K562 (cell line): ENCODE data around the gene QSOX2. TPM values are rescaled to one million over a fixed set of nuclear protein-coding genes. Genes with fewer than 3 reads are reported as not detected.

ENCODE experiments used
- ARID1B ChIP-seq: fragments of 450-650 bp; IDR thresholded peaks from 2 replicates; pipeline ENCODE4 v1.6.1; 2016; ENCODE audit warnings: antibody characterized with exemption, mild to moderate bottlenecking, inconsistent platforms
- ATF4 ChIP-seq: fragments of 450-650 bp; formaldehyde crosslinking; IDR thresholded peaks from 2 replicates; pipeline ENCODE4 v1.4.0; 2022; ENCODE audit warnings: mild to moderate bottlenecking, moderate library complexity
- BRCA1 ChIP-seq, 2 experiments: fragments of 450-650 bp in 1 of 2; sonication (generic) in 1 of 2; formaldehyde crosslinking in 1 of 2; IDR thresholded peaks; 2 replicates each; pipeline versions ENCODE4 v1.5.0 to v1.6.1; 2017 to 2020; ENCODE audit warnings: mild to moderate bottlenecking in 1 of 2, missing genetic modification reagents in 1 of 2
- BRD9 ChIP-seq: fragments of 450-650 bp; IDR thresholded peaks from 2 replicates; pipeline ENCODE4 v1.6.1; 2018; ENCODE audit warnings: low read depth; ENCODE audit not compliant: partially characterized antibody
- CBFA2T2 ChIP-seq: fragments of 450-650 bp; conservative IDR thresholded peaks from 2 replicates; pipeline ENCODE4 v1.6.1; 2017; ENCODE audit warnings: mild to moderate bottlenecking
- GTF2A2 ChIP-seq: IDR thresholded peaks from 2 replicates; pipeline ENCODE4 v1.6.1; 2016; ENCODE audit warnings: mild to moderate bottlenecking, missing genetic modification characterization, missing compliant biosample characterization
- HCFC1 ChIP-seq: IDR thresholded peaks from 2 replicates; pipeline ENCODE4 v1.6.1; 2012; ENCODE audit warnings: low read depth, low read length, improper control_type of control experiment
- HSF4 ChIP-seq: fragments of 250-450 bp; sonication (Bioruptor Pico); IDR thresholded peaks from 2 replicates; pipeline ENCODE4 v2.1.2; 2022; ENCODE audit warnings: mild to moderate bottlenecking, moderate library complexity, borderline replicate concordance
- KLF13 ChIP-seq: fragments of 450-650 bp; IDR thresholded peaks from 2 replicates; pipeline ENCODE4 v1.6.1; 2016; ENCODE audit warnings: missing genetic modification characterization, low read depth, mild to moderate bottlenecking, missing compliant biosample characterization, moderate library complexity, borderline replicate concordance
- NFE2 ChIP-seq: IDR thresholded peaks from 2 replicates; pipeline ENCODE4 v1.6.1; 2014; ENCODE audit warnings: antibody characterized with exemption, low read depth
- NFIX ChIP-seq: fragments of 250-450 bp; sonication (Bioruptor Pico); IDR thresholded peaks from 2 replicates; pipeline ENCODE4 v1.4.0; 2020; ENCODE audit warnings: low read depth, mild to moderate bottlenecking, moderate library complexity
- NR2C1 ChIP-seq, 2 experiments: fragments of 450-650 bp; IDR thresholded peaks; 2 replicates each; pipeline ENCODE4 v1.6.1; 2017; ENCODE audit warnings: mild to moderate bottlenecking in 2 of 2, antibody characterized with exemption in 1 of 2, inconsistent platforms in 1 of 2, missing compliant biosample characterization in 1 of 2, missing genetic modification characterization in 1 of 2
- PHB ChIP-seq: fragments of 250-450 bp; sonication (Bioruptor Pico); IDR thresholded peaks from 2 replicates; pipeline ENCODE4 v1.5.0; 2021
- POLR2AphosphoS5 ChIP-seq: IDR thresholded peaks from 2 replicates; pipeline ENCODE4 v1.6.1; 2011; ENCODE audit warnings: mild to moderate bottlenecking, low read depth, low read length, moderate library complexity; ENCODE audit not compliant: control insufficient read depth, insufficient read depth
- RCOR1 ChIP-seq, 2 experiments: IDR thresholded peaks; 2 replicates each; pipeline ENCODE4 v1.6.1; 2012; ENCODE audit warnings: low read depth in 2 of 2, low read length in 2 of 2, borderline replicate concordance in 1 of 2, improper control_type of control experiment in 1 of 2
- SMAD4 ChIP-seq: fragments of 250-450 bp; sonication (Bioruptor Pico); conservative IDR thresholded peaks from 2 replicates; pipeline ENCODE4 v1.8.0; 2021; ENCODE audit warnings: inconsistent platforms, mild to moderate bottlenecking, moderate library complexity
- STAT5A ChIP-seq: IDR thresholded peaks from 2 replicates; pipeline ENCODE4 v1.6.1; 2012; ENCODE audit warnings: low read length, inconsistent platforms, borderline replicate concordance
- STAT5B ChIP-seq: fragments of 250-450 bp; sonication (Bioruptor Pico); IDR thresholded peaks from 2 replicates; pipeline ENCODE4 v1.8.0; 2021; ENCODE audit warnings: mild to moderate bottlenecking, inconsistent platforms
- TEAD2 ChIP-seq: fragments of 450-650 bp; IDR thresholded peaks from 2 replicates; pipeline ENCODE4 v1.6.1; 2016; ENCODE audit warnings: missing genetic modification characterization, control low read depth, missing compliant biosample characterization
- TEAD4 ChIP-seq, 2 experiments: sonication (generic) in 1 of 2; formaldehyde crosslinking in 1 of 2; IDR thresholded peaks; 2 replicates each; pipeline versions ENCODE4 v1.6.1 to v1.8.0; 2012 to 2022; ENCODE audit warnings: borderline replicate concordance in 1 of 2, inconsistent platforms in 1 of 2, low read length in 1 of 2, mild to moderate bottlenecking in 1 of 2, missing genetic modification reagents in 1 of 2
- ZNF175 ChIP-seq: fragments of 200-800 bp; sonication (Bioruptor generic); IDR thresholded peaks from 2 replicates; pipeline ENCODE4 v1.6.1; 2016; ENCODE audit warnings: low read depth, mild to moderate bottlenecking, missing genetic modification characterization, missing compliant biosample characterization
- ZNF740 ChIP-seq, 3 experiments: fragments of 200-800 bp in 1 of 3; sonication (Bioruptor generic) in 1 of 3; sonication (generic) in 1 of 3; formaldehyde crosslinking in 1 of 3; IDR thresholded peaks; 2 replicates each; pipeline versions ENCODE4 v1.6.1 to v1.8.0; 2016 to 2022; ENCODE audit warnings: mild to moderate bottlenecking in 2 of 3, missing compliant biosample characterization in 2 of 3, missing genetic modification characterization in 2 of 3, missing genetic modification reagents in 1 of 3
- polyA plus RNA-seq, 8 experiments: library from polyadenylated mRNA; depleted of rRNA in 4 of 8; stranded (reverse) in 5 of 8; unstranded in 3 of 8; fragments of >200 nt; fragmentation: Nextera tagmentation in 2 of 8; fragmentation: Illumina TruSeq in 1 of 8; extraction: Ambion mirVana in 2 of 8; extraction: Trizol in 1 of 8; gene quantifications; 2 replicates each; pipeline versions ENCODE4 v1.2.1 to v1.2.3, GENCODE V29; 2011 to 2014; ENCODE audit warnings: inconsistent platforms in 1 of 8, missing spikeins in 1 of 8
- total RNA-seq, 7 experiments: library from RNA; depleted of rRNA in 6 of 7; stranded (reverse); fragments of >200 nt in 6 of 7; fragmentation: Illumina TruSeq in 2 of 7; extraction: Trizol in 2 of 7; gene quantifications; 2 replicates each; pipeline versions ENCODE4 v1.2.1 to v1.2.3, GENCODE V29; 2011 to 2021; ENCODE audit warnings: low replicate concordance in 1 of 7
- TF ChIP-seq, protein P1 (sequence below): fragments of 250-450 bp; sonication (Bioruptor Pico); IDR thresholded peaks from 2 replicates; pipeline ENCODE4 v1.8.0; 2022; ENCODE audit warnings: moderate library complexity, mild to moderate bottlenecking, inconsistent platforms
- TF ChIP-seq, protein P2 (sequence below): fragments of 450-650 bp; formaldehyde crosslinking; IDR thresholded peaks from 2 replicates; pipeline ENCODE4 v1.4.0; 2020; ENCODE audit warnings: mild to moderate bottlenecking, moderate library complexity

Gene QSOX2
- total and polyA plus RNA-seq, 9 of the 15 experiments (the other 6 are each of a cell fraction or from before 2014, with no cell fraction given) = 0.51 to 23.7 (median 12.7) TPM

- TF ChIP-seq ATF4 (no peak), STAT5B (CRISPR knock-in tag) (no peak), STAT5A (no peak), ZNF740 (CRISPR knock-in tag; IDR thresholded peaks at IDR 0.05) (no peak), ZNF740 (tag; IDR thresholded peaks at IDR 0.05) (no peak), ARID1B (peak; percentile 78), HCFC1 (no peak), BRD9 (no peak), TEAD2 (tag) (no peak), NFE2 (0 out of 2 replicates have a peak, but pooled peaks have one; percentile 9), NFIX (CRISPR knock-in tag) (no peak), KLF13 (no peak), BRCA1 (IDR thresholded peaks at IDR 0.05) (no peak), BRCA1 (CRISPR knock-in tag; IDR thresholded peaks at IDR 0.05) (no peak), CBFA2T2 (peak; percentile 80), RCOR1 (IDR thresholded peaks at IDR 0.05; ENCODE audit: borderline replicate concordance in 1 of 2, low read depth in 2 of 2, low read length in 2 of 2) (peak in 1 of 2 experiments; percentile 53; a peak in 1 of 4 replicates), PHB (no peak), SMAD4 (CRISPR knock-in tag) (no peak), NR2C1 (IDR thresholded peaks at IDR 0.05) (peak; percentile 64), NR2C1 (tag; IDR thresholded peaks at IDR 0.05) (peak; percentile 88), HSF4 (CRISPR knock-in tag) (0 out of 2 replicates have a peak, but pooled peaks have one; percentile 18), POLR2AphosphoS5 (peak; percentile 70; the same call in 1 of the 2 replicates), ZNF175 (CRISPR knock-in tag) (0 out of 2 replicates have a peak, but pooled peaks have one; percentile 57), GTF2A2 (tag) (no peak), TEAD4 (IDR thresholded peaks at IDR 0.05; ENCODE audit: low read length) (peak; percentile 71), TEAD4 (CRISPR knock-in tag; IDR thresholded peaks at IDR 0.05; ENCODE audit: borderline replicate concordance) (no peak)
- TF ChIP-seq, protein P1, sequence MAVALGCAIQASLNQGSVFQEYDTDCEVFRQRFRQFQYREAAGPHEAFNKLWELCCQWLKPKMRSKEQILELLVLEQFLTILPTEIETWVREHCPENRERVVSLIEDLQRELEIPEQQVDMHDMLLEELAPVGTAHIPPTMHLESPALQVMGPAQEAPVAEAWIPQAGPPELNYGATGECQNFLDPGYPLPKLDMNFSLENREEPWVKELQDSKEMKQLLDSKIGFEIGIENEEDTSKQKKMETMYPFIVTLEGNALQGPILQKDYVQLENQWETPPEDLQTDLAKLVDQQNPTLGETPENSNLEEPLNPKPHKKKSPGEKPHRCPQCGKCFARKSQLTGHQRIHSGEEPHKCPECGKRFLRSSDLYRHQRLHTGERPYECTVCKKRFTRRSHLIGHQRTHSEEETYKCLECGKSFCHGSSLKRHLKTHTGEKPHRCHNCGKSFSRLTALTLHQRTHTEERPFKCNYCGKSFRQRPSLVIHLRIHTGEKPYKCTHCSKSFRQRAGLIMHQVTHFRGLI (CRISPR knock-in tag) = no peak
- TF ChIP-seq, protein P2, sequence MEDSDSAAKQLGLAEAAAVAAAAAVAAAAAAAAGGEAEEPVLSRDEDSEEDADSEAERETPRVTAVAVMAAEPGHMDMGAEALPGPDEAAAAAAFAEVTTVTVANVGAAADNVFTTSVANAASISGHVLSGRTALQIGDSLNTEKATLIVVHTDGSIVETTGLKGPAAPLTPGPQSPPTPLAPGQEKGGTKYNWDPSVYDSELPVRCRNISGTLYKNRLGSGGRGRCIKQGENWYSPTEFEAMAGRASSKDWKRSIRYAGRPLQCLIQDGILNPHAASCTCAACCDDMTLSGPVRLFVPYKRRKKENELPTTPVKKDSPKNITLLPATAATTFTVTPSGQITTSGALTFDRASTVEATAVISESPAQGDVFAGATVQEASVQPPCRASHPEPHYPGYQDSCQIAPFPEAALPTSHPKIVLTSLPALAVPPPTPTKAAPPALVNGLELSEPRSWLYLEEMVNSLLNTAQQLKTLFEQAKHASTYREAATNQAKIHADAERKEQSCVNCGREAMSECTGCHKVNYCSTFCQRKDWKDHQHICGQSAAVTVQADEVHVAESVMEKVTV (CRISPR knock-in tag) = no peak
Observed at GRCh38 chr9:136190237-136190601, 55.4 kb downstream of the QSOX2 start (continued).
